PC-9 (cell line): ENCODE measurements around the gene RNF180. TPM values are rescaled to one million over a fixed set of nuclear protein-coding genes. Genes with fewer than 3 reads are reported as not detected.

Experiments used
- BruUV-seq: library from RNA; stranded (reverse); fragments of 400-500 nt; replicated peaks from 2 replicates; lab custom pipeline; 2021; lab: Mats Ljungman, UMichigan
- CTCF ChIA-PET: fragments of 300-600 bp; sonication (Branson Sonifier 250); formaldehyde crosslinking; loops from one replicate; lab custom pipeline; 2022; ENCODE audit warnings: antibody characterized with exemption; lab: Charles Lee
- POLR2A ChIA-PET: fragments of 300-600 bp; sonication (Branson Sonifier 250); formaldehyde crosslinking; loops from one replicate; lab custom pipeline; 2022; ENCODE audit warnings: antibody characterized with exemption; ENCODE audit not compliant: unreplicated experiment; lab: Charles Lee
- DNase-seq, 2 experiments: peaks; one replicate each; pipeline versions ENCODE4 v3.0.0 to v3.0.0-alpha.2; 2015 to 2022; ENCODE audit warnings: mixed read lengths in 1 of 2
- H2AFZ ChIP-seq: fragments of 200-600 bp; sonication (generic); 2 replicates; pipeline ENCODE4 v1.8.1; 2017; ENCODE audit warnings: antibody characterized with exemption
- H3F3A ChIP-seq: fragments of 200-600 bp; sonication (generic); 2 replicates; pipeline ENCODE4 v1.8.1; 2017; ENCODE audit warnings: antibody characterized with exemption, mild to moderate bottlenecking, low read depth; ENCODE audit not compliant: insufficient read depth
- H3K27ac ChIP-seq: fragments of 200-600 bp; sonication (generic); 2 replicates; pipeline ENCODE4 v1.6.1; 2016; ENCODE audit warnings: mixed run types
- H3K27me3 ChIP-seq: fragments of 200-600 bp; sonication (generic); 2 replicates; pipeline ENCODE4 v1.6.1; 2016; ENCODE audit warnings: low read depth, mixed run types; ENCODE audit not compliant: insufficient read depth
- H3K36me3 ChIP-seq: fragments of 200-600 bp; sonication (generic); 2 replicates; pipeline ENCODE4 v1.6.1; 2016; ENCODE audit warnings: low read depth, mixed run types
- H3K4me1 ChIP-seq: fragments of 200-600 bp; sonication (generic); replicated peaks from 2 replicates; pipeline ENCODE4 v1.6.1; 2016; ENCODE audit warnings: mixed run types; ENCODE audit not compliant: insufficient read depth
- H3K4me2 ChIP-seq: fragments of 200-600 bp; sonication (generic); 2 replicates; pipeline ENCODE4 v1.6.1; 2017; ENCODE audit warnings: mixed run types
- H3K4me3 ChIP-seq: fragments of 200-600 bp; sonication (generic); 2 replicates; pipeline ENCODE4 v1.6.1; 2016; ENCODE audit warnings: mixed run types
- H3K79me2 ChIP-seq: fragments of 200-600 bp; sonication (generic); 2 replicates; pipeline ENCODE4 v1.6.1; 2017; ENCODE audit warnings: low read depth, mixed run types
- H3K9me2 ChIP-seq: fragments of 200-600 bp; sonication (generic); 2 replicates; pipeline ENCODE4 v1.8.1; 2017; ENCODE audit warnings: mild to moderate bottlenecking; ENCODE audit not compliant: insufficient read depth
- H3K9me3 ChIP-seq: fragments of 200-600 bp; sonication (generic); 2 replicates; pipeline ENCODE4 v1.8.1; 2016; ENCODE audit warnings: low read depth; ENCODE audit not compliant: insufficient read depth
- H4K20me1 ChIP-seq: fragments of 200-600 bp; sonication (generic); 2 replicates; pipeline ENCODE4 v1.8.1; 2017; ENCODE audit not compliant: insufficient read depth
- EZH2 ChIP-seq: fragments of 200-600 bp; sonication (generic); IDR thresholded peaks from 2 replicates; pipeline ENCODE4 v1.8.0; 2017; ENCODE audit warnings: antibody characterized with exemption, low read depth
- intact Hi-C: fragments of 100-400 bp; cut with micrococcal nuclease; formaldehyde crosslinking; loops from one replicate; pipeline ENCODE4 v1.10.0; 2022; ENCODE audit not compliant: unreplicated experiment
- total RNA-seq: library from RNA; stranded (reverse); gene quantifications from 2 replicates; pipeline ENCODE4 v1.2.3, GENCODE V29; 2021
- TF ChIP-seq, protein P1 (sequence below): fragments of 200-600 bp; sonication (generic); conservative IDR thresholded peaks from 2 replicates; pipeline ENCODE4 v1.6.1; 2017; ENCODE audit warnings: mixed run types, antibody characterized with exemption, mild to moderate bottlenecking, moderate library complexity

Gene RNF180
- total RNA-seq, 1 experiment from 2014 or later, result not detected

DNA sequence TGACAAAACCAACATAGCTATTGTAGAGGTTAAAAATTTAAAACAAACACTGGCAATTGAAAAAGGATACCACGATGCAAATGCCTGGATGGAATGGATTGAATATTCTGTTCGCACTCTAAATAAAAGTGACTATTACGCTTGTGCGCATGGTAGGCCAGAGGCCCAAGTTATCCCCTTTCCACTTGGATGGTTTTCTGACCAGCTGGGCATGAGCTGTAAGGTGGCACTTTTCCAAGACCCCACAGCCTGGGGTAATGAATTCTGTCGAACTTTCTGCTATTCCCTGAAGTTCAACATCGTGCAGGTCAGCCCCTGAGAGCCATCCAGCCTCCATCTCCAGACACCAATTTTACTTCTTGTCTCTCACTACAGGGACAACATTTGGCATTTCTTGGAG is 5.4 kb upstream of the RNF180 start:
- Histone ChIP-seq H3K9me2 (no peaks in the 10 kb centered on the region), H3K4me3 (no peak overlapping the region), H3K36me3 (no peaks in the 10 kb centered on the region), H3K27me3 (no peaks in the 10 kb centered on the region), H3K4me2 (no peak overlapping the region), H2AFZ (no peak overlapping the region), H3K4me1 (no peaks in the 10 kb centered on the region), H3K9me3 (no peaks in the 10 kb centered on the region), H4K20me1 (no peaks in the 10 kb centered on the region), H3K79me2 (no peaks in the 10 kb centered on the region), H3K27ac (no peak overlapping the region), H3F3A (no peaks in the 10 kb centered on the region)
- no TSS peak for BruUV-seq
- intact Hi-C loops, result no loop called here
- no peak for TF ChIP-seq EZH2
- TF ChIP-seq, protein P1, sequence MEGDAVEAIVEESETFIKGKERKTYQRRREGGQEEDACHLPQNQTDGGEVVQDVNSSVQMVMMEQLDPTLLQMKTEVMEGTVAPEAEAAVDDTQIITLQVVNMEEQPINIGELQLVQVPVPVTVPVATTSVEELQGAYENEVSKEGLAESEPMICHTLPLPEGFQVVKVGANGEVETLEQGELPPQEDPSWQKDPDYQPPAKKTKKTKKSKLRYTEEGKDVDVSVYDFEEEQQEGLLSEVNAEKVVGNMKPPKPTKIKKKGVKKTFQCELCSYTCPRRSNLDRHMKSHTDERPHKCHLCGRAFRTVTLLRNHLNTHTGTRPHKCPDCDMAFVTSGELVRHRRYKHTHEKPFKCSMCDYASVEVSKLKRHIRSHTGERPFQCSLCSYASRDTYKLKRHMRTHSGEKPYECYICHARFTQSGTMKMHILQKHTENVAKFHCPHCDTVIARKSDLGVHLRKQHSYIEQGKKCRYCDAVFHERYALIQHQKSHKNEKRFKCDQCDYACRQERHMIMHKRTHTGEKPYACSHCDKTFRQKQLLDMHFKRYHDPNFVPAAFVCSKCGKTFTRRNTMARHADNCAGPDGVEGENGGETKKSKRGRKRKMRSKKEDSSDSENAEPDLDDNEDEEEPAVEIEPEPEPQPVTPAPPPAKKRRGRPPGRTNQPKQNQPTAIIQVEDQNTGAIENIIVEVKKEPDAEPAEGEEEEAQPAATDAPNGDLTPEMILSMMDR, result no peak
- DNase-seq, result no peak
- ChIA-PET CTCF (interaction anchor here (0.5 kb wide), 1 partner anchor 741 kb away, joined by 3 read pairs; no protein-coding TSS in a partner anchor), POLR2A (no interaction called here)

DNA sequence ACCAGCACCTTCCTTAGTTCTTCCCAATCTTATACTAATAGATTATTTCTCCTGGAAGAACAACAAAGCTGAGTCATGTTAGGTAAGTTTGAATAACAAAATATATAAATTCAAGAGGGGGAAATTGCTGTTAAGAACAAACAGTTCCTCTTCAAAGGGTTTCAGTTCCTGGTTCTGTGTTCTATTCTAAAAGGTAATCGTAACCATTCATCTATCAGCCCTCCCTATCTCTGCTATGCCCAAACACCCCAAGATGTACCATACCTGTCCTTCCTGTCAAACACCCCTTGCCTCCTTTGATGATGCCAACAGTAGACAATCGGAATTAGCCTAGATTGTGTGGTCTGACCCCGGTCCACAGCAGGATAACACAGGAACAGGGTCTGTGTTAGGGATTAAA is 4.2 kb upstream of the RNF180 start:
- H3K4me2 ChIP-seq, result no peak overlapping the region
- no peak for DNase-seq
- POLR2A ChIA-PET, result no interaction called here
- no peak overlapping the region for H3K27ac ChIP-seq
- H4K20me1 ChIP-seq, result no peaks in the 10 kb centered on the region
- no peaks in the 10 kb centered on the region for H3K4me1 ChIP-seq
- BruUV-seq, result no TSS peak
- no peaks in the 10 kb centered on the region for H3K79me2 ChIP-seq
- H3K9me2 ChIP-seq, result no peaks in the 10 kb centered on the region
- no peak overlapping the region for H3K4me3 ChIP-seq
- H2AFZ ChIP-seq, result no peak overlapping the region
- H3F3A ChIP-seq, result no peaks in the 10 kb centered on the region
- TF ChIP-seq EZH2, result no peak
- TF ChIP-seq, protein P1, result no peak
- H3K27me3 ChIP-seq, result no peaks in the 10 kb centered on the region
- H3K36me3 ChIP-seq, result no peaks in the 10 kb centered on the region
- H3K9me3 ChIP-seq, result no peaks in the 10 kb centered on the region
- CTCF ChIA-PET, result no interaction called here
- intact Hi-C loops, result no loop called here

DNA sequence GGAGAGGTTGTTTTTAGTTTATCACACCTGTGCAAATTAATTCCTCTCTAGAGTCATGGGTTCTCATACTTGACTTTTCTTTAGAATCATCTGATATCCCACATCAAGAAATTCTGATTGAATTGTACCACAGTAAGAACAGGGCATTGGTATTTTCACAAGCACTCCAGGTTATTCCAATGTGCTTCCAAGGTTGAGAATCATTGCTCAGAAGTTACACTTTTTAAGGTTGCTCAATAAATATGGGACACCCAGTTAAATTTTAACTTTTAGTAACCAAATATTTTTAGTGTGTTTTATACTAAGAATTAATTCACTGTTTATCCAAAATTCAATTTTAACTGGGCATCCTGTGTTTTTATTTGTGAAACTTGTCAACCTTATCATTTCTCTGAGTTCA is 2.5 kb upstream of the RNF180 start:
- H3F3A ChIP-seq, result no peaks in the 10 kb centered on the region
- no peaks in the 10 kb centered on the region for H3K4me1 ChIP-seq
- no peaks in the 10 kb centered on the region for H4K20me1 ChIP-seq
- no peaks in the 10 kb centered on the region for H3K27me3 ChIP-seq
- no TSS peak for BruUV-seq
- no peak overlapping the region for H2AFZ ChIP-seq
- ChIA-PET CTCF (no interaction called here), POLR2A (no interaction called here)
- no peaks in the 10 kb centered on the region for H3K9me3 ChIP-seq
- TF ChIP-seq, protein P1, result no peak
- no peak for TF ChIP-seq EZH2
- no peak for DNase-seq
- H3K79me2 ChIP-seq, result no peaks in the 10 kb centered on the region
- intact Hi-C loops, result no loop called here
- no peak overlapping the region for H3K4me3 ChIP-seq
- no peak overlapping the region for H3K27ac ChIP-seq
- no peak overlapping the region for H3K4me2 ChIP-seq
- no peaks in the 10 kb centered on the region for H3K36me3 ChIP-seq
- no peaks in the 10 kb centered on the region for H3K9me2 ChIP-seq
